ENCODE data around the gene RAD50. TPM values are rescaled to one million over a fixed set of nuclear protein-coding genes. Genes with fewer than 3 reads are reported as not detected.

Gene RAD50
- total RNA-seq, 4 donors from 2014 or later = 34.8 to 76.3 (median 40.9) TPM

- TF ChIP-seq CTCF (IDR thresholded peaks at IDR 0.05; ENCODE audit: low read depth) = no peak
Observed at GRCh38 chr5:132528866-132529634, 27.7 kb upstream of the RAD50 start.

- TF ChIP-seq CTCF (IDR thresholded peaks at IDR 0.05; ENCODE audit: low read depth) = no peak
Observed at GRCh38 chr5:132530946-132531345, 25.8 kb upstream of the RAD50 start.

GRCh38 chr5:132539716-132540115 is 17.1 kb upstream of the RAD50 start:
- TF ChIP-seq CTCF (IDR thresholded peaks at IDR 0.05; ENCODE audit: low read depth) = no peak

GRCh38 chr5:132540149-132540548 is 16.6 kb upstream of the RAD50 start:
- no peak for TF ChIP-seq CTCF (IDR thresholded peaks at IDR 0.05; ENCODE audit: low read depth)

- no peak for TF ChIP-seq CTCF (IDR thresholded peaks at IDR 0.05; ENCODE audit: low read depth)
Observed at GRCh38 chr5:132540764-132541163, 16.0 kb upstream of the RAD50 start.

- no peak for TF ChIP-seq CTCF (IDR thresholded peaks at IDR 0.05; ENCODE audit: low read depth)
Observed at GRCh38 chr5:132543472-132544201, 13.1 kb upstream of the RAD50 start, which contains the start of gene IL5. TSS of gene IL5 (minus strand) at chr5:132543522. CDS start at chr5:132543478, 44 bp downstream.

- TF ChIP-seq CTCF (IDR thresholded peaks at IDR 0.05; ENCODE audit: low read depth) = no peak
Observed at GRCh38 chr5:132546108-132546507, 10.7 kb upstream of the RAD50 start.

All from subcutaneous adipose tissue (tissue), 4 donors.